Endothelial cell (in vitro differentiated cells): ENCODE measurements around the gene RAB33A. TPM values are rescaled to one million over a fixed set of nuclear protein-coding genes. Genes with fewer than 3 reads are reported as not detected.

Experiments used
- DNase-seq: peaks from one replicate; pipeline ENCODE4 v3.0.0; 2021; ENCODE audit warnings: low spot score
- H3K27ac Mint-ChIP-seq: one replicate; pipeline ENCODE4 v1.8.0; 2021; ENCODE audit warnings: mixed read lengths, inconsistent platforms; ENCODE audit not compliant: unreplicated experiment
- H3K27me3 Mint-ChIP-seq: one replicate; pipeline ENCODE4 v1.8.0; 2021; ENCODE audit warnings: mild to moderate bottlenecking, moderate library complexity, mixed read lengths, inconsistent platforms; ENCODE audit not compliant: unreplicated experiment
- H3K36me3 Mint-ChIP-seq: one replicate; pipeline ENCODE4 v1.8.0; 2021; ENCODE audit warnings: mild to moderate bottlenecking, low read depth, mixed read lengths, inconsistent platforms; ENCODE audit not compliant: unreplicated experiment
- H3K4me1 Mint-ChIP-seq: one replicate; pipeline ENCODE4 v1.8.0; 2021; ENCODE audit warnings: mild to moderate bottlenecking, mixed read lengths, inconsistent platforms; ENCODE audit not compliant: unreplicated experiment
- H3K4me3 Mint-ChIP-seq: one replicate; pipeline ENCODE4 v1.8.0; 2021; ENCODE audit warnings: mild to moderate bottlenecking, mixed read lengths, inconsistent platforms; ENCODE audit not compliant: unreplicated experiment
- H3K9me3 Mint-ChIP-seq: one replicate; pipeline ENCODE4 v1.8.0; 2021; ENCODE audit warnings: mixed read lengths, inconsistent platforms; ENCODE audit not compliant: unreplicated experiment
- total RNA-seq: library from RNA; stranded (reverse); fragmentation: NEBNext Ultra II Directional; extraction: Animal tissue kit (Norgen Biotek cat#: 25700); gene quantifications from one replicate; pipeline ENCODE4 v1.2.1, GENCODE V29; 2021; ENCODE audit not compliant: unreplicated experiment
- TF ChIP-seq, protein P1 (sequence below): fragments of 200-600 bp; sonication (generic); IDR thresholded peaks from one replicate; pipeline ENCODE4 v1.5.0; 2021; ENCODE audit warnings: antibody characterized with exemption; ENCODE audit not compliant: unreplicated experiment

RAB33A gene
- total RNA-seq, 1 donor from 2014 or later = 4.1 TPM

DNA sequence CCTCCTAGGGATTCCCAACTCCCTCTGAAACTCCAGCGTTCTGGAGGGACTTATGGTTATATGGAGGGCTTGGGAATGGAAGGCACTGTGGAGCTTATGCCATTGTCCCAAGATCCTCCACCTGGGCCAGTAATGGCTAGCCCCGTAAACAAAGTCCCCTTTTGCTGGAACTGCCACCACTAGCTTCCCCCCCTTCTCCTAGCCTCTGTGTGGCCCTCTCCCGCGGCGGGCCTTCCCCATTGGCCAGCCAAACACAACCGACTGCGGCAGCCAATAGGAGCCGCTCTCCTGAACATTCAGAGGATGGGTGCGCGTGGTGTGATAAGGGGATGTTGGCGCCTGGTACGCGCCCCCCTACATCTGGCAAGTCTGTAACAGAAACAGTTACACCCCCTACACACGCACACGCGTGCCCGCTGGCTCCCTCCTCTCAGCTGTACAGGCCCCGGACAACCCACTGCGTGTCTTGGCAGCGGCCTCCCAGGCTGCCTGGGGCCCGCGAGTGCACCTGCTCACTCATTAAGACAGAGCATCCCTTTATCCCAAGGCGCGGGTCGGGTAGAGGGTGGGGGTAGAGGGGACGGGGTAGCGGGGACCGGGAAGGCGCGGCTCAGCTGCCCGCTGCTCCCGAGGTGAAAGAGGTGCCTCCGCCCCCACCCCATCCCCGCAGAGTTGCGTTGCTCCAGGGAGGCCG, 863 bp upstream of the RAB33A start:
- Mint-ChIP-seq H3K4me1 (peaks cover 29% of the 10 kb centered on the region), H3K27me3 (peaks cover 5% of the 10 kb centered on the region), H3K4me3 (peak overlapping the region; percentile 87), H3K9me3 (no peaks in the 10 kb centered on the region), H3K27ac (no peak overlapping the region), H3K36me3 (no peaks in the 10 kb centered on the region)
- TF ChIP-seq, protein P1, sequence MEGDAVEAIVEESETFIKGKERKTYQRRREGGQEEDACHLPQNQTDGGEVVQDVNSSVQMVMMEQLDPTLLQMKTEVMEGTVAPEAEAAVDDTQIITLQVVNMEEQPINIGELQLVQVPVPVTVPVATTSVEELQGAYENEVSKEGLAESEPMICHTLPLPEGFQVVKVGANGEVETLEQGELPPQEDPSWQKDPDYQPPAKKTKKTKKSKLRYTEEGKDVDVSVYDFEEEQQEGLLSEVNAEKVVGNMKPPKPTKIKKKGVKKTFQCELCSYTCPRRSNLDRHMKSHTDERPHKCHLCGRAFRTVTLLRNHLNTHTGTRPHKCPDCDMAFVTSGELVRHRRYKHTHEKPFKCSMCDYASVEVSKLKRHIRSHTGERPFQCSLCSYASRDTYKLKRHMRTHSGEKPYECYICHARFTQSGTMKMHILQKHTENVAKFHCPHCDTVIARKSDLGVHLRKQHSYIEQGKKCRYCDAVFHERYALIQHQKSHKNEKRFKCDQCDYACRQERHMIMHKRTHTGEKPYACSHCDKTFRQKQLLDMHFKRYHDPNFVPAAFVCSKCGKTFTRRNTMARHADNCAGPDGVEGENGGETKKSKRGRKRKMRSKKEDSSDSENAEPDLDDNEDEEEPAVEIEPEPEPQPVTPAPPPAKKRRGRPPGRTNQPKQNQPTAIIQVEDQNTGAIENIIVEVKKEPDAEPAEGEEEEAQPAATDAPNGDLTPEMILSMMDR = no peak
- DNase-seq = peak; percentile 19

DNA sequence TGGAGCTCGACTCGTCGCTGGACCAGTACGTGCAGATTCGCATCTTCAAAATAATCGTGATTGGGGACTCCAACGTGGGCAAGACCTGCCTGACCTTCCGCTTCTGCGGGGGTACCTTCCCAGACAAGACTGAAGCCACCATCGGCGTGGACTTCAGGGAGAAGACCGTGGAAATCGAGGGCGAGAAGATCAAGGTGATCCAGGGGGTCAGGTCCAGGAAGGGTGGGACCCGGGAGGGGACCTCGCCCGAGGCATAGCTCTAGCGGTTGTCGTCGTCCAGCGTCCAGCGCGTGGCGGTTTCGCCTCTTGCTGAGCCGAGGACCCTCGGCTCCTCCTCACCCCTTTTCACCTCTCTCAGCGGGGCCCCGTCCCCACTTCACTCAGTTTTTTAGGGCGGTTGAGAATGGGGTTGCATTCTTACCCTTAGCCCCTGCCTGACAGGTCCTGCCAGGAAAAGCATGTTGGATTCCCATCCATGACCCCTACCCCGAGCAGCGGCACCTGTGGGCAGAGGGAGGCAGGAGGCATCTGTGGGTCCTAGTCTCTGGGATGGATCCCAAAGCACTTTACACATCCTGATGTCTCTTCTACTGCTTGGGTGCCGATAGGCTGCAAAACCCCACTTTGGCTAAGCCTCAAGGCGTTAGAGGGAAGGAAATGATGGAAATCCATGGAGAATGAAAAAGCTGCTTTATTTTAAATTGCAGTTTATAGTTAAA, 524 bp downstream of the RAB33A start:
- H3K4me3 Mint-ChIP-seq = peak overlapping the region; percentile 79
- no peak overlapping the region for H3K27ac Mint-ChIP-seq
- H3K36me3 Mint-ChIP-seq = no peaks in the 10 kb centered on the region
- TF ChIP-seq, protein P1 = no peak
- peaks cover 25% of the 10 kb centered on the region for H3K4me1 Mint-ChIP-seq
- peaks cover 3% of the 10 kb centered on the region for H3K27me3 Mint-ChIP-seq
- no peak for DNase-seq
- no peaks in the 10 kb centered on the region for H3K9me3 Mint-ChIP-seq

DNA sequence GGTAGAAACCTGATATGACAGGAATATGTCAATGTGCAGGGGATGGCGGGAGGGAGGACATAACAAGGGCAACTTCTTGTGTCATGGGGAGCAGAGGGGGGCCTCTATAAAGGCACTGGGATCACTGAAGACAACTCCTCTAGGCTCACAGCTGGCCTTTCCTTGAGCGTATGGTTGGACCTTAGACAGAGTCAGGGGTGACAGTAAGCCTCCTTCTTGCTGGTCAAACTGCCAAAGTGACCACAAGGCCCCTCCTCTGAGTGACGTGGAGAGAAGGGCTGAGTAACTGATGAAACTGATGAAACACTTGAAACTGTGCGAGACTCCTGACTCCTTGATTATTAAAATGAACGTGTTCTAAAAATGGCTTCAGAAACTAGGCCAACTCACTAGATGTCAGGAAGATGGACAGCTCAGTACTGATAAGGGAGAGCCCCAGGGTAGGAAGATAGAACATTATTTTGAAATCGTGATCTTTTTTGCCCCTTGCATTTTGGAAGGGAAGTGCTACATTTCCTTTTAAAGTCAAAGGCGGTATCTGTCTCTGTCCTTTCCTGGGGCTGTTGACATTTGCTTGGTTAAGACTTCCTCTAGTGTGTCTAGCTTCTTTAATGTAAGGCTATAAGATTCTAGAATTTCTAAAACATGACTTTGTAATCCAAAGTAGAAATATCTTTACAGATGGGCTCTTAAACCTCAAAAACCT, 1.6 kb downstream of the RAB33A start:
- H3K27ac Mint-ChIP-seq = peak overlapping the region; percentile 85
- DNase-seq = no peak
- TF ChIP-seq, protein P1 = no peak
- no peaks in the 10 kb centered on the region for H3K36me3 Mint-ChIP-seq
- peak overlapping the region; percentile 51 for H3K4me3 Mint-ChIP-seq
- H3K9me3 Mint-ChIP-seq = no peaks in the 10 kb centered on the region
- peaks cover 25% of the 10 kb centered on the region for H3K4me1 Mint-ChIP-seq
- peaks cover 3% of the 10 kb centered on the region for H3K27me3 Mint-ChIP-seq

DNA sequence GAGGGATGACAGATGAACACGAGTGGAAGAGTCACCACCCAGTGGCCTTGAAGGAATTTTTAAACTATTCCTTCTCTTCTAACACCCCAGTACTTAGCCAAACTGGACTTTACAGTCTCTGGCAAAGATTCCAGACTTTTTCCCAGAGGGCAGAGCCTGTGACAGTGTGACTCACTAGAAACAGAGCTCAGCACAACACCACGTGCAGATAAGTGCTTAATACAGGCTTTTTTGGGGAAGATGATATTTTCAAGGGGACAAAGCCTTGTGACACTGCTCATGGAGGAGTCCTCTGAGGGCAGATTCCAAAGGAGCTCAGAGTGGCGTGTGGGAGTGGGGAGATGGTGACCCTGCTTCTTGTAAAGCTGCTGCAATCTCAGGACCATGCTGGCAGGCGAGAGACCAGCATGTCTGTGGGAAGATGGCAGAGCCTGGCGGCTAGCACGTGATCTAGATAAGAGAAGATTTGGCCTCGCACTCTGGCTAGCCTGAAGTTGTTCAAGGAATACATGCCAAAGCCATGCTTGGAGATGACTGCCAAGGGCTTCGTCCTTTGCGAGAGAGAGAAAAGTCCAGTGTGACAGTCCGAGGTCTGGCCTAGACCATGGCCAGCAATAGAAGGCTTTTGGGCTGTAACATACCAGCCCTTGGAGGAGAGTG, 2.4 kb downstream of the RAB33A start:
- peaks cover 3% of the 10 kb centered on the region for H3K27me3 Mint-ChIP-seq
- H3K36me3 Mint-ChIP-seq = no peaks in the 10 kb centered on the region
- peak overlapping the region; percentile 21 for H3K4me3 Mint-ChIP-seq
- no peaks in the 10 kb centered on the region for H3K9me3 Mint-ChIP-seq
- TF ChIP-seq, protein P1 = no peak
- DNase-seq = no peak
- H3K4me1 Mint-ChIP-seq = peaks cover 25% of the 10 kb centered on the region
- no peak overlapping the region for H3K27ac Mint-ChIP-seq
